ENCODE results near the gene DMPK.

- TF ChIP-seq CTCF (conservative IDR thresholded peaks at IDR 0.05; ENCODE audit: low read depth, low read length): no peak
- TF ChIP-seq POLR2A (IDR thresholded peaks at IDR 0.05; ENCODE audit: low read depth, low read length): no peak
- TF ChIP-seq RCOR1 (IDR thresholded peaks at IDR 0.05; ENCODE audit: insufficient replicate concordance, low read length): no peak
- TF ChIP-seq USF2 (IDR thresholded peaks at IDR 0.05; ENCODE audit: low read depth, low read length): no peak
- TF ChIP-seq ELK1 (IDR thresholded peaks at IDR 0.05; ENCODE audit: borderline replicate concordance, low read depth, low read length): no peak
- no peak for TF ChIP-seq NFE2L2 (IDR thresholded peaks at IDR 0.05; ENCODE audit: low read depth, low read length)
- no peak for TF ChIP-seq MAFK (IDR thresholded peaks at IDR 0.05; ENCODE audit: low read depth, low read length)
Measured at GRCh38 chr19:45828523-45828922, 46.2 kb upstream of the DMPK start.
